Measurements from ENCODE around the gene ARL6IP1.
"Not testable (repeated sequence)": the region's sequence is repeated elsewhere in the genome, so short reads cannot be mapped to it uniquely, and the experiment has no call there.

Gene ARL6IP1

DNA sequence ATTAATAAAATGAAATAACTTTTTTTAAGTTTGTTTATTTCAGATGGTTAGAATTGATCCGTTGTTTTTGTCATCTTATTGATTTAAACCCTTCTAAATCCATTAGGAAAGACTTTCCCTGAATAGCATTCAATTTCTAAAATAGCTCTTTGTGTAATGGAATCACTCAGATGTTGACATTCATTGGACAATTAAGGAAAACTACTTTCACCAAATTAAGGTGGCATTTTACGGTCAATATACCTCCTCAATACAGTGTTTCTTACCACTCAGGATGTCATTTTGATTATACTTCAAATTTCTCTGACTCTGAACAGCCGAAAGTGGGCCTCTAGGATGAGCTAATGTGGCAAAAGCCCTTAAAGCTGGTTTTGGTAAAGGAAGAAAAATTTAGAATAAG lies 1.8 kb downstream of the ARL6IP1 start:
- no peak for DNase-seq (ENCODE audit: low read depth)

GRCh38 chr16:18797746-18798145 lies 3.6 kb downstream of the ARL6IP1 start:
- no peak for DNase-seq (ENCODE audit: low read depth)

- DNase-seq (ENCODE audit: low read depth), result no peak
Observed at GRCh38 chr16:18796377-18796776, 5.0 kb downstream of the ARL6IP1 start.

- DNase-seq (ENCODE audit: low read depth), result no peak
Observed at GRCh38 chr16:18792836-18793433, 8.4 kb downstream of the ARL6IP1 start.

- DNase-seq (ENCODE audit: low read depth), result peak; percentile 88
Observed at GRCh38 chr16:18789850-18790706, 11.3 kb downstream of the ARL6IP1 start, which contains the start of gene RPS15A. Gene RPS15A, minus strand, starts transcription at chr16:18790334. Its CDS starts 1,221 bp downstream, at chr16:18789113.

- DNase-seq (ENCODE audit: low read depth), result no peak
Observed at GRCh38 chr16:18789515-18789849, 11.9 kb downstream of the ARL6IP1 start.

- DNase-seq (ENCODE audit: low read depth), result no peak
Observed at GRCh38 chr16:18788828-18789514, 12.4 kb downstream of the ARL6IP1 start.

DNA sequence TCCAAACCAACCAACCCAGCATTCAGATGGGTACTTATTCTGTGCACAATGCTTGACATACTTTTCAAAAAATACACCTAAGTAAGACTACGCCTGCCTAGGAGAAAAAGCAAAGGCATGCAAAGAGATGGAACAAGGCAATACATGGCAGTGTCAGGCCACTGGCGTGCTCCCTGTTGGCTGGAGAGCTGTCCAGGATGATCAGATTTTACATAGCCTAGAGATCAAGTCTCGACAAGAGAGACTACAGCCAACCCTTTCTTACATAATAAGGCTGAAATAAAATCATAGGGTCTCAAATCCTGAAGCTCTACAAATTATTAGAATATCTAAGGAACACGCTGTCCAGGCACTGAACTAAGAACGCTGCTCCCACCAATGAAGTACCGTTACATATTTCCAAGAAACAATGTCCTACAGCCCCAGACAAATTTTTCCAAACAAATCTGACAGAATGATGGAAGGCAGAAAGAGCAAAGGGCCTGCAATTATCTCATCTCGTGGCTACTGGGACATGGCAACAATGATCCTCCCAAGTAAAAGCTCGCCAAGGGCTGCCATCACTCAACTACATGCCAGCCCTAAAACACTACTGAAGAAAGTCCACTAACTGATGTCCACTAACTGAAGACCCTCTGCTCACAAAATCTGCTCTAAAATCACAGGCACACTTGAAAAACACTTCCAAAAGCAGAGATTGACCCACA lies 16.3 kb downstream of the ARL6IP1 start:
- DNase-seq (ENCODE audit: low read depth), result no peak

- DNase-seq (ENCODE audit: low read depth), result no peak
Observed at GRCh38 chr16:18783430-18784341, 17.7 kb downstream of the ARL6IP1 start.

DNA sequence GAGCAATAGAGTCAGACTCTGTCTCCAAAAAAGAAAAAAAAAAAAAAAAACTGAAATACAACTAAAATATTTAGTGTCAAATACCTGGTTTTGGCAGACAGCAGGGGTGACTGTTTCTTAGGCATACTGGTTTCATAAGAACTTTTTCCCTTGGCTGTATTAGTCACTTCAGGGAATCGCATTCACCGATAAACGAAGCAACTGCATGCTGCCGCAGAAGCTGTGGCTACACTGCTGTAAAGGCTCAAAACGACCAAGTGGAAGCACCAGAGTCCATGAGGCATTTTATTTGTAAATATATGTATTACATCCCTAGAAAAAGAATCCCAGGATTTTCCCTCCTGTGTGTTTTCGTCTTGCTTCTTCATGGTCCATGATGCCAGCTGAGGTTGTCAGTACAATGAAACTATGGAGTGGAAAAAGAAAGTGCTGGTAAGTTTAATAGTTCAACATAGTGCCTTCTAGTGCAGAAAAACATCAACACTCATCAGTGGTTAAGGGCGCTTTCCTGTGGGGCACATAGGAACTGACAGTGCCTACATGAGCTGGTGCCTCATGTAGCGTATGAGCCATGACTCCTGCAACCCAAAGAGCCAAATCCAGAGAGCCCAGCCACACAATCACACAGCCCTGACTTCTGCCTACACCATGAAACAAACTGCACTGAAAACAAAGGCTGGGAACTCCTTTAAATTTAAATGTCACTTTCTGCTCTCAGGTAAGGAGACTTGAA lies 18.5 kb downstream of the ARL6IP1 start:
- no peak for DNase-seq (ENCODE audit: low read depth)

- not testable (repeated sequence) for DNase-seq (ENCODE audit: low read depth)
Observed at GRCh38 chr16:18781232-18781631, 20.1 kb downstream of the ARL6IP1 start.

- not testable (repeated sequence) for DNase-seq (ENCODE audit: low read depth)
Observed at GRCh38 chr16:18780460-18781026, 20.8 kb downstream of the ARL6IP1 start.

GRCh38 chr16:18777664-18778063 lies 23.7 kb downstream of the ARL6IP1 start:
- DNase-seq (ENCODE audit: low read depth), result not testable (repeated sequence)

DNA sequence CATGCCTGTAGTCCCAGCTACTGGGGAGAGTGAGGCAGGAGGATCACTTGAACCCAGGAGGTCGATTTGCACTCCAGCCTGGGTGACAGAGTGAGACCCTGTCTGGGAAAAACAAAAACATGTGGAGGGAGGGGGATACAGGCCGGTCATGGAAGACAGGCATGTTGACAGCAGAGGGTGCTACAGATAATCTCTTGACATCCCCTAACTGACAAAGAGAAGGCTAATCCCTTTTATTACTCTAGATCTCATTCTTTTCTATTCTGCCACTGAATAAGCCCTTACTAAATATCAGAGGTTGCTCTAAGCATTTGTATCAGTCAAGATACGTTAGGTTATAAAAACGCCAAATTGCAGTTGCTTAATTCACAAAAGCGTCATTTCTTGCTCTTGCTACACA lies 25.0 kb downstream of the ARL6IP1 start:
- DNase-seq (ENCODE audit: low read depth), result not testable (repeated sequence)

DNA sequence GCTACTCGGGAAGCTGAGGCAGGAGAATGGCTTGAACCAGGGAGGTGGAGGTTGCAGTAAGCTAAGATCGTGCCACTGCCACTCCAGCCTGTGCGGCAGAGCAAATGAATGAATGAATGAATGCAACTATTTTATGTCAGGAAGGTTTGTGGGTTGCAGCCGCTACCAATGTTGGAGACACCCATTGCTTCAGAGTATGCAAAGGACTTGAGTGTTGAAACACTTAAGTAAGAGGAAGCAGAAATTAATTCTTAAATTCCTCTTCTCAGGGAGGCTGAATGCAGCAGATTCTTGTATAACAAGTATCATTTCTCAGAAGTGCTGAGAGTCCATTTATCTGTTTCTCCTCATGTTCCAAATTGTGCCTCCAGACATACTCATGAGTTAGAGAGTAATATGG lies 26.7 kb downstream of the ARL6IP1 start:
- not testable (repeated sequence) for DNase-seq (ENCODE audit: low read depth)

DNA sequence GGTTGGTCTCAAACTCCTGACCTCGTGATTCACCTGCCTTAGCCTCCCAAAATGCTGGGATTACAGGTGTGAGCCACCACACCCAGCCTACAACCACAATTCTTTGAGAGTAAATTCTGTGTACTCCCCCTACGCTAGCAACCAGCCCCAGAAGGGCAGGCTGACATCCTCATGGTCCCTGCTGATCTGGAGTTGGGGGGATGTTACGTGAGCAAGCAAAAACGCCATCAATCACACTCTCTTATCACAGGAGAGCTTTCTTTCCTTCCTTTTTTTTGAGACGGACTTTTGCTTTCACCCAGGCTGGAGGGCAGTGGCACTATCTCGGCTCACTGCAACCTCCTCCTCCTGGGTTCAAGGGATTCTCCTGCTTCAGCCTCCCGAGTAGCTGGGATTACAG lies 29.2 kb downstream of the ARL6IP1 start:
- DNase-seq (ENCODE audit: low read depth), result not testable (repeated sequence)

DNA sequence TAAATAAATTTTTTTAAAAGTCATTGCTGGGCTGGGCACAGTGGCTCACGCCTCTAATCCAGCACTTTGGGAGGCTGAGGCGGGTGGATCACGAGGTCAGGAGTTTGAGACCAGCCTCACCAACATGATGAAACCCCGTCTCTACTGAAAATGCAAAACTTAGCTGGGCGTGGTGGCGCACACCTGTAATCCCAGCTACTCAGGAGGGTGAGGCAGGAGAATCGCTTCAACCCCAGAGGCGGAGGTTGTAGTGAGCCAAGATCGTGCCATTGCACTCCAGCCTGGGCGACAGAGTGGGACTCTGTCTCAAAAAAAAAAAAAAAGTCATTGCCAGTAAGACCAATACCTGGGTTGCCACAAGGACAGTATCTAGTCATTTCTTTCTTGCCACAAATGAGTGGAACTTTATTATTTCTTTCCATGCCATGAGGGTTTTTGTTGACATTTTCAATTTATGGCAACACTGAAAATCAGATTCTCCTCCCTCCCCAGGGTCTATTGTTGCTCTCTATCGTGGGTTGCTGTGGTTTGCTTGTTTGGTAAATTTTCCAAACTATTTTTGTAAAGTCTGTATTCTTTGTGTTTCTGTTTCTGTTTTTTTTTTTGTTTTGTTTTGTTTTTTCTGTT lies 30.9 kb downstream of the ARL6IP1 start:
- not testable (repeated sequence) for DNase-seq (ENCODE audit: low read depth)

GRCh38 chr16:18767217-18767616 lies 34.1 kb downstream of the ARL6IP1 start:
- not testable (repeated sequence) for DNase-seq (ENCODE audit: low read depth)

- not testable (repeated sequence) for DNase-seq (ENCODE audit: low read depth)
Observed at GRCh38 chr16:18762713-18763112, 38.6 kb downstream of the ARL6IP1 start.

All from activated T-helper 9 cell treated with anti-CD3 and anti-CD28 coated beads, Interleukin-2, amount 50 U/mL, for 16 hours (primary cell).